DMS79 (cell line): ENCODE results near the gene SLC19A1.

Source experiments
- DNase-seq: peaks from one replicate; lab custom pipeline; 2025; lab: John Stamatoyannopoulos, UW

Gene SLC19A1

GRCh38 chr21:45454060-45454925, 87.9 kb downstream of the SLC19A1 start:
- DNase-seq, result no peak

DNA sequence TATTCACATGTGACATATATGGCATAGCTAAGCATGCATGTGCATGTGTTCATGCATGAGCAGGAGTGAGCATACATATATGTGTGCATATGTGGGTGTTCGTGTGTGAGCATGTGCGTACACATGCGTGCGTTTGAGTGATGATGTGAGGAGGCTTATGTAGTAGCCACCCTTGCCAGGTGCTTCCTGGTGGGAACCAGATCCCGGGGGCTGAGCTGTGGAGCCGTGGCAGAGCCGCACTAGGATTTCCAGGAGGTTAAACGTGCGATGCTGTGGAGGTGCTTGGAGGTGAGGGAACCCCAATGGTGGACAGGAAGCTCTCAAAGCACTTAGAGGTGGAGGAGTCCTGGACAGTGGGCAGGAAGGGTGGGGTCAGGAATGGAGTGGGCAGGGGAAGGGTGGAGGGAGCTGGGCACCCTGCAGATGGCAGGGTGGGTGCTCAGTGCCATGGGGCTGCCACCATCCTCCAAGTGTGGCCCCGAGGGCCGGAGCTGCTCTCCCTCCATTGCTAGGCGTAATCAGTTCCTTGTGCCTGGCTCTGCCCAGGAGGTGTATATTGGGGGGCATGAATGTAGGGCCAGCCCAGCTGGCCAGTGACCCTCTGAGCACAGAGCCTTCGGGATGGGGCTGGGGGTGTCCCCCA, 88.8 kb downstream of the SLC19A1 start:
- DNase-seq, result no peak

- no peak for DNase-seq
These were observed 89.4 kb downstream of the SLC19A1 start for GRCh38 chr21:45452696-45453307.

DNA sequence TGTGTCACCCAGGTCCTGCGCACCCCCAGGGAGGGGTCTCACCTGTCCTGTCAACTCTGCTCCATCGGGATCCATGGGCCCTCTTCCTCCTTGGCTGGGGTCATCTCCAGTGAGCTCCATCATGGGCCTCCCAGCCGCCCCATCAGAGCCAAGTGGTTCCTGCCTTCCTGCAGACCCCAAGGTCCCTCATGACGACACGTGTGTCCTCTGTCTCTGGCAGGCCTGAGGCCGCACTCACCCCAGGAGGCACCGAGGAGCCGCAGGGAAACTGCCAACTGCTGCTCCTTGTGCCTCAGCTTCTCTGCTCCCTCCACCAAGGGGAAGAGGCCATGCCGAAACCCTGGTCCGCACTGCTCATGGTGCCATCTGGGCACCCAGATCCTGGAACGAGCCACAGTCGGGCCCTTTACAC, 90.5 kb downstream of the SLC19A1 start:
- no peak for DNase-seq

DNA sequence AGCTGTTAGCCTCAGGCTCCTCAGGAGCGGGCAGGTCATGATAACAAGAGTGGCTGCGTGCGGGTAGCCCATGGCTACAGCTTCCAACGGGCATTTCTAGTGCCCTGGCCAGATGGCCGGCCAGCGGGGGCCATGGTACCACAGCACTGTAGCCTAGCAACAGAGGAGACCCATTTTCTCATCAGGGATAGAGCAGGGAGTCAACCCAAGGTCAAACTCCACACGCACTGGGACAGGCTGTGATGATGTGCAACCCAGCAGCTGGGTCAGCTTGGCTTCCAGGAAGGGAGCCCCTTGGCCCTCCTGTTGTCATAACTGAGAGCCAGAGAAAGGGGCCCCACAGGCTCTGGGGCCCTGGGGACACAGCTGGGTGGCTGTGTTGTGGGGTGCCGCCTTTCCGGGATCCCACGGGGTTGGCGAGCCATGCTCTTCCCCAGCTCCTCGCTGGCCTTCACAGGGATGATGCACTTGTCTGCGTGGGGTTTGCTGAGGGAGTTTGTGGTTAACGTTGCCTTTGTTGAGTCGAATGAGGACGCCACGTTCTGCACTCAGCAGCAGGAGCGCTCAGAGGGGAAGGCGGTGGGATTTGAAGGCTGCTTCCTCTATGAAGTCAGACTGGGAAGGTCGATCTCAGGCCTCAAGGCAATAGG, 91.0 kb downstream of the SLC19A1 start:
- no peak for DNase-seq

GRCh38 chr21:45450423-45451090, 91.7 kb downstream of the SLC19A1 start:
- DNase-seq, result no peak

DNA sequence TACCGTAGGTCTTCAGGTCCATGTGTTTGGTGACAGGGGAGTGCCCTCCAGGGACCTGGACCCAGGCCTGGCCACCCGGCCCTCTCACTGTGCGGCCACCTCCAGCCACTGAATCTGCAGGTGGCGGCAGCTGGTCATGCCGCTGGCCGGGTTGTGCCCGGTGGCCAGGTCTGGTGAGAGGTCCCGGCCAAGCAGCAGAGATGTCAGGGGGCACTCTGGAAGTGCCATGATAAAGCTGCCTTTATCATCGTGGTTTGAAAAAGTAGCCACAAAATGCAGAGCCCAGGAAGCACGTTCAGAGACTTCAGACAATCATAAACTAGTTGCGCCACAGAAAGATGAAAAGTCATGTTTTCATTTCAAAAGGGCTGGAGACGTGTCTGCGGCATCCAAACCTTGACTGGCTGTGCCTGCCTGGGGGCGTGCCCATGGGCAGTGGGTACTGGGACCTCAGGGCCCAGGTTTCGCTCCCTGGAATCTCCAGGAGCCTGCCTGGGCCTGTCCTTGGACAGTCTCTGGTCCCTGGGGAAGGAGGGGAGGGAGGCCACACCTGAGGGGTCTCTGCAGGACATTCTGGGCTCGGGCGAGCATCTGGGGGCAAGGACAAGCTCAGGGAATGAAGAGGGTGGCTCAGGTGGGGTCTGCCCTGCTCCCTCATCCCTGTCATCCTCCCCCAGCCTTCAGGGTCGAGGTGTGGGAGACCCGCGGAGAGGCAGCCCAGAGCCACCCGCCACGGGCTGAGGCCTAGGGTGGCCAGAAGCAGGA, 92.4 kb downstream of the SLC19A1 start:
- no peak for DNase-seq

DNA sequence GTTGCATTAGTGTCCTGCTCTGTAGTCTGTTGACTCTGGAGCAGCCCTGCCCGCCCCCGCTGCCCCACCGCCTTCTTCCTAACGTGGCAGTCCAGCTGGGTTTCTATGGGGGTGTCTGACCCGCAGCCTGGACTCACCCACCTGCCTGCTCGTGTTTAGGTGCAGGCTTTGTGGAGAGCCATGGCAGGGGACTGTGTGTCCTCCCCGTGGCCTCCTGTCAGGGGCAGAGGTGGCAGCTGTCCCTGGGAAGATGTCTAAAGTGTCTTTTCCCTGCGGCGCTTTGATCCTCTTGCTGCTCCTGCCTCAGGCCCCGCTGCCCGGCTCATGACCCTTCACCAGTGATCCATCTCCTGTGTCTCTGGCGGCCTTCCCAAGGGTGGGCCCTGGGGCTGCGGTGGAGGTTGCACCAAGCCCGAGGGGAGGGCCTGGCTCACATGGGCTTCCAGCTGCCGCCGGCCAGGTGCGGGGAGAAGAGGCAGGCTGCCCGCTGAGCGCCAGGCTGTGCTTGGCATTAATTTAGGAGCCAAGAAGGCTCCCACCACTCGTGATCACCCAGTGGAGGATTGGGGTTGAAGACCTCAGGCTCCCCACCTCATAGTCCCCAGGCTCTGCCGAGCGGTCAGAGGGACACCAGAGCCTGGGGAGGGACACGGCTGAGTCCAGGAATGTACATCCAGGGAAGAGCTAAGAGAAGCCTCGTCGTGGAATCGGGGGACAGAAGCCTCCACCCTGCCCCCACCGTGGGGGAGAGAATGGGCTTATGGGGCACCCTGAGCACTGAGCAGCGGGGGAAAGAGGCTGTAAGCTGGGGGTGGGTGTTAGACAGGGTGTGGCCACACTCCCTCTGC, 93.2 kb downstream of the SLC19A1 start:
- DNase-seq, result no peak

- DNase-seq, result no peak
These were observed 93.9 kb downstream of the SLC19A1 start for GRCh38 chr21:45448283-45448809.
